Spleen (tissue), 11 donors: ENCODE results near the gene CATSPER4. TPM values are rescaled to one million over a fixed set of nuclear protein-coding genes. Genes with fewer than 3 reads are reported as not detected.

ENCODE experiments used
- DNase-seq: peaks from one replicate; pipeline ENCODE4 v3.0.0-alpha.2; 2020
- H3K27ac ChIP-seq, 8 donors: fragments of 200-600 bp; sonication (generic) in 7 of 8; 1 replicate in 4 of 8; 2 replicates in 4 of 8; pipeline versions ENCODE4 v1.5.0 to v1.8.0; 2016 to 2021; ENCODE audit warnings: inconsistent platforms in 4 of 8, mild to moderate bottlenecking in 4 of 8, moderate library complexity in 1 of 8
- H3K27me3 ChIP-seq, 7 donors: fragments of 200-600 bp; sonication (generic) in 6 of 7; replicated peaks in 1 of 7; 1 replicate in 4 of 7; 2 replicates in 3 of 7; pipeline versions ENCODE4 v1.5.0 to v1.8.0; 2016 to 2021; ENCODE audit warnings: inconsistent platforms in 3 of 7, mild to moderate bottlenecking in 1 of 7
- H3K36me3 ChIP-seq, 6 donors: fragments of 200-600 bp; sonication (generic) in 5 of 6; 1 replicate in 4 of 6; 2 replicates in 2 of 6; pipeline versions ENCODE4 v1.5.0 to v1.8.0; 2016 to 2021; ENCODE audit warnings: inconsistent platforms in 2 of 6
- H3K4me1 ChIP-seq, 6 donors: fragments of 200-600 bp; sonication (generic) in 5 of 6; 1 replicate in 3 of 6; 2 replicates in 3 of 6; pipeline versions ENCODE4 v1.5.0 to v1.8.0; 2016 to 2021; ENCODE audit warnings: inconsistent platforms in 3 of 6
- H3K4me3 ChIP-seq, 8 donors: fragments of 200-600 bp; sonication (generic) in 7 of 8; 1 replicate in 4 of 8; 2 replicates in 4 of 8; pipeline versions ENCODE4 v1.5.0 to v1.8.0; 2016 to 2021; ENCODE audit warnings: inconsistent platforms in 4 of 8, mild to moderate bottlenecking in 4 of 8, moderate library complexity in 2 of 8
- H3K9me3 ChIP-seq, 8 donors: fragments of 200-600 bp; sonication (generic) in 7 of 8; 1 replicate in 4 of 8; 2 replicates in 4 of 8; pipeline versions ENCODE4 v1.5.0 to v1.8.0; 2016 to 2021; ENCODE audit warnings: inconsistent platforms in 4 of 8
- POLR2A ChIP-seq, 3 donors: fragments of 450-650 bp; IDR thresholded peaks; one replicate each; pipeline ENCODE4 v1.5.1; 2017; ENCODE audit warnings: antibody characterized with exemption in 3 of 3, mild to moderate bottlenecking in 1 of 3
- POLR2AphosphoS5 ChIP-seq, 3 donors: sonication (generic); formaldehyde crosslinking; IDR thresholded peaks; one replicate each; pipeline ENCODE4 v1.5.1; 2017; ENCODE audit warnings: antibody characterized with exemption in 3 of 3
- WGBS, 5 donors: extraction: QIAGEN DNeasy Blood & Tissue Kit in 3 of 5; methylation state at CpG; one replicate each; pipeline versions ENCODE4 v1.1.5 to v1.1.7; 2013 to 2018; 5-methylcytosine and 5-hydroxymethylcytosine counted together
- intact Hi-C: fragments of 100-400 bp; cut with DNase I; formaldehyde crosslinking; loops from one replicate; pipeline ENCODE4 v1.15.0; 2023; ENCODE audit warnings: low total_unique reads
- polyA plus RNA-seq, 3 donors: library from polyadenylated mRNA; stranded (reverse); fragments of 200-250 nt; gene quantifications; one replicate each; pipeline ENCODE4 v1.2.1, GENCODE V29; 2013
- total RNA-seq, 7 donors: library from RNA; depleted of rRNA in 3 of 7; stranded (reverse); fragments of >200 nt in 3 of 7; fragmentation: NEBNext Ultra II Directional in 4 of 7; extraction: Animal tissue kit (Norgen Biotek cat#: 25700) in 4 of 7; gene quantifications; one replicate each; pipeline versions ENCODE4 v1.1.0 to v1.2.1, GENCODE V29; 2016 to 2021
- TF ChIP-seq, protein P1 (sequence below), 11 experiments: fragments of 200-600 bp in 7 of 11; fragments of 450-650 bp in 4 of 11; sonication (generic) in 4 of 11; IDR thresholded peaks in 8 of 11; conservative IDR thresholded peaks in 3 of 11; 1 replicate in 7 of 11; 2 replicates in 4 of 11; pipeline versions ENCODE4 v1.4.0 to v1.8.0; 2016 to 2021; ENCODE audit warnings: antibody characterized with exemption in 11 of 11, inconsistent platforms in 4 of 11, mild to moderate bottlenecking in 1 of 11
- donor health status: healthy with polysubstance abuse.
- donor health status: DM: no; HTN: no; CAD: no; lungs with moderate emphysema.
- donor health status: DM: no; HTN: no; CAD: no.
- donor health status: Bipolar disorder and iron deficiency.
- donor health status: healthy.
- donor health status: DM: no; HTN: no; CAD: no.
- donor health status: DM: yes; HTN: yes; CAD: no.

CATSPER4 gene
- total and polyA plus RNA-seq, 10 donors = 0.03 TPM; not detected in 9

DNA sequence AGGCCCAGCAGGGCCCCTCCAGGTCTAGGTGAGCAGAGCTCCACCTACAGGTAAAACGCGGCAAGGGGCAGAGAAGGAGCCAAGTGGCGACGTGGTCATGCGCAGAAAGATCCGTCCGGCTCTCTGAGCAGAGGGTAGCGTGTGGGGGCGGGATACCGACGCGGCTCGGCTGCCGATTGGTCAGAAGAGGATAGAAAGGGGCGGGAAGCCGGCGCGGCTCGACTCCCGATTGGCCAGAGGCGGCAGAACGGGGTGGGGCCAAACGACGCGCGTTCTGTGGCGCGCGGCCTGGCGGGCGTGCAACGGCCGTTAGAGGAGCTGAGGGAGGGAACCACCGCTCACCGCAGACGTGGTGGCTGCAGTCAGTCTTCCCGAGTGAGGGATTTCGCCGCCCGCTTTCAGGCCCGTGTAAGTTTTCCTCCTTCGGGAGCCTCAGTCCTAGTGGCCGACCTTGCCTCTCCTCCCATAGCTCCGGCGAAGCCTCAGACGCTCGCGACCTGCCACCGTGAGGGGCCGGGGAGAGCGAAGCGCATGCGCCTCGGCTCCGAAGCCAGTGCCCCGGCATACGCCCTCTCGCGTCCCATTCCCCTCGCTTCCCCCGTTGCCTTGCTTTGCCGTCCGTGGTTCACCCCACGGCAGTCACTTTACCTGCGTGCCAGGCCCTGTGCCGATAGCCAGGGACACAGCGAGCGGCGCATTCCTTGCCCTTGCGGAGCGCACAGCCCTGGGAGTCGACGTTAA, 43.7 kb downstream of the CATSPER4 start, which contains the start of gene CEP85:
Gene CEP85 (plus strand): TSS at position 298 of the 741 bp plus-strand sequence. CDS start 5,584 bp downstream, outside the sequence.
- Histone ChIP-seq H3K27ac (peak within 1 kb of the TSS; percentile 81 to 94 (median 90)), H3K9me3 (no peaks in the 10 kb centered on the region), H3K27me3 (no peaks in the 10 kb centered on the region), H3K4me3 (peak within 1 kb of the TSS; percentile 57 to 91 (median 74)), H3K4me1 (peaks cover 3 to 39% (median 17%) of the 10 kb centered on the region in 6 donors), H3K36me3 (no peaks in the 10 kb centered on the region)
- TF ChIP-seq, protein P1, sequence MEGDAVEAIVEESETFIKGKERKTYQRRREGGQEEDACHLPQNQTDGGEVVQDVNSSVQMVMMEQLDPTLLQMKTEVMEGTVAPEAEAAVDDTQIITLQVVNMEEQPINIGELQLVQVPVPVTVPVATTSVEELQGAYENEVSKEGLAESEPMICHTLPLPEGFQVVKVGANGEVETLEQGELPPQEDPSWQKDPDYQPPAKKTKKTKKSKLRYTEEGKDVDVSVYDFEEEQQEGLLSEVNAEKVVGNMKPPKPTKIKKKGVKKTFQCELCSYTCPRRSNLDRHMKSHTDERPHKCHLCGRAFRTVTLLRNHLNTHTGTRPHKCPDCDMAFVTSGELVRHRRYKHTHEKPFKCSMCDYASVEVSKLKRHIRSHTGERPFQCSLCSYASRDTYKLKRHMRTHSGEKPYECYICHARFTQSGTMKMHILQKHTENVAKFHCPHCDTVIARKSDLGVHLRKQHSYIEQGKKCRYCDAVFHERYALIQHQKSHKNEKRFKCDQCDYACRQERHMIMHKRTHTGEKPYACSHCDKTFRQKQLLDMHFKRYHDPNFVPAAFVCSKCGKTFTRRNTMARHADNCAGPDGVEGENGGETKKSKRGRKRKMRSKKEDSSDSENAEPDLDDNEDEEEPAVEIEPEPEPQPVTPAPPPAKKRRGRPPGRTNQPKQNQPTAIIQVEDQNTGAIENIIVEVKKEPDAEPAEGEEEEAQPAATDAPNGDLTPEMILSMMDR (IDR thresholded peaks at IDR 0.05 in 8 of 11, conservative IDR thresholded peaks at IDR 0.05 in 3 of 11) = peak; percentile 89 to 97 (median 96)
- peak; percentile 85 to 95 (median 92) for TF ChIP-seq POLR2AphosphoS5 (IDR thresholded peaks at IDR 0.05)
- TF ChIP-seq POLR2A (IDR thresholded peaks at IDR 0.05) = peak in 1 of 3 donors; percentile 52
- peak; percentile 99 for DNase-seq
- WGBS, 5 donors = 0 to 1% (median 0%) methylated on average over 44 to 73 of the region's 73 CpGs
- intact Hi-C loops = no loop called here

DNA sequence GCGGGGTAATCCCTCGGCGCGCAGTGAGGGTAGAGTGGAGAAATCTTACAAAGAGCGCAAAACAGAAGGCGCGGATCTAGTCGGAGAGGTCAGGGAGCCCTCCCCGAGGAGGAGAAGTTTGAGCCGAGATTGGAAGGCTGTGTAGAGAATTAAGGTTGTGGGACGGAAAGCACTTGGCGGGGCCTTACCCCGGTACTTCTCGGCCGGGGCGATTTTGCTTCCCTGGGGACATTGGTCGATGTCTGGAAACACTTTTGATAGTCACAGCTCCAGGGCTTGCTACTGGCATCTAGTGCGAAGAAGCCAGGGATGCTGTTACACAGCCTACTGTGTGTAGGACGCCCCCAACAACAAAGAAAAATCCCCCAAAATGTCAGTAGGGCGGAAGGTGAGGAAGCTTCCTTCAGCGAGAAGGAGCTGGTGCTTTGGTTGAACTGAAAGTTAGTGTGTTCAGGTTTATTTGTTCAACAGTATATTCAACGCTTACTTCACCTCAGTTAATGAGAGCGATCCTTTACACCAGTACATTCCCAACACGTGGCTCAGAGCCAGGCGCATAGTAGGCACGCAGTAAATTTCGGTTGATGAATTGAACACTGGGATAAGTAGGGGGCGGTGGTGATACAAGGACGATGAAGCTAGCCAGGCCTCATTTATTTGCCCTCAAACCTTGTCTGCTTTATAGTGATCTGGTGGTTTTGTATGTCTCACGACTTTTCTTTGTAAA, 44.4 kb downstream of the CATSPER4 start:
- Histone ChIP-seq H3K36me3 (peaks cover 0 to 3% (median 0%) of the 10 kb centered on the region in 6 donors), H3K27me3 (no peaks in the 10 kb centered on the region), H3K4me1 (peaks cover 3 to 39% (median 17%) of the 10 kb centered on the region in 6 donors), H3K4me3 (peak overlapping the region; percentile 57 to 91 (median 74)), H3K27ac (peak overlapping the region; percentile 81 to 94 (median 90)), H3K9me3 (no peaks in the 10 kb centered on the region)
- no peak for TF ChIP-seq POLR2AphosphoS5 (IDR thresholded peaks at IDR 0.05)
- WGBS, 5 donors = 2 to 4% (median 2%) methylated on average over 30 of the region's 30 CpGs
- intact Hi-C loops = no loop called here
- no peak for DNase-seq

DNA sequence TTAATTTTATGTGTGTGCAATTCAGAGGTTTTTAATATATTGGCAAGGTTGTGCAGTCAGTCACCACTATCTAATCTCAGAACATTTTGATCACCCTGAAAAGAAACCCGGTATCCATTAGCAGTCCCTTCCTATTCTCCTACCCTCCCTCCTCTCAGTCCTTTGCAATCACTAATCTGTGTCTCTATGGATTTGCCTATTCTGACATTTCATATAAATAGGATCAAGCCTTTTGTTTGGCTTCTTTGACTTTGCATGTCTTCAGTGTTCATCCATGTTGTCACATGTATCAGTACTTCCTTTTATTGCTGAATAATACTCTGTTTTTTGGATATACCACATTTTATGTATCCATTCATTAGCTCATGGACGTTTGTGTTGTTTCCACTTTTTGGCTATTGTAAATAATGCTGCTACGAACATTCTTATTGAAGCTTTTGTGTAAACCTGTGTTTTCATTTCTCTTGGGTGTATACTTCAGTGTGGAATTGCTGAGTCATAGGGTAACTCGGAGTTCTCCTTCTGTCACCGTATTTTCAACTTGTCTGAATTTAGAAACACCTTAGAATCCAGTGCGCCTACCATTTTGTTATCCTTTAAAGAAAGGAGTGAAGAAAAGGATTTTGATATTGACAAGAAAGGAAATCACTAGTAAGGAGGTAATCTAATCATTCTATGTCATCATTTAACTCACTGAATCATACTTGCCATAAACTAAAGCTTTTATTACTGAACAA, 47.0 kb downstream of the CATSPER4 start:
- WGBS, 5 donors = 52 to 65% (median 55%) methylated on average over 6 of the region's 6 CpGs
- H3K9me3 ChIP-seq = no peaks in the 10 kb centered on the region
- H3K27ac ChIP-seq = peak overlapping the region in 1 of 8 donors; percentile 53
- TF ChIP-seq POLR2A (IDR thresholded peaks at IDR 0.05) (no peak), POLR2AphosphoS5 (IDR thresholded peaks at IDR 0.05) (no peak)
- TF ChIP-seq, protein P1 (IDR thresholded peaks at IDR 0.05 in 8 of 11, conservative IDR thresholded peaks at IDR 0.05 in 3 of 11) = no peak
- DNase-seq = no peak
- H3K27me3 ChIP-seq = no peaks in the 10 kb centered on the region
- peaks cover 0 to 24% (median 0%) of the 10 kb centered on the region in 6 donors for H3K36me3 ChIP-seq
- H3K4me3 ChIP-seq = no peak overlapping the region
- H3K4me1 ChIP-seq = peaks cover 3 to 39% (median 17%) of the 10 kb centered on the region in 6 donors
- intact Hi-C loops = no loop called here

DNA sequence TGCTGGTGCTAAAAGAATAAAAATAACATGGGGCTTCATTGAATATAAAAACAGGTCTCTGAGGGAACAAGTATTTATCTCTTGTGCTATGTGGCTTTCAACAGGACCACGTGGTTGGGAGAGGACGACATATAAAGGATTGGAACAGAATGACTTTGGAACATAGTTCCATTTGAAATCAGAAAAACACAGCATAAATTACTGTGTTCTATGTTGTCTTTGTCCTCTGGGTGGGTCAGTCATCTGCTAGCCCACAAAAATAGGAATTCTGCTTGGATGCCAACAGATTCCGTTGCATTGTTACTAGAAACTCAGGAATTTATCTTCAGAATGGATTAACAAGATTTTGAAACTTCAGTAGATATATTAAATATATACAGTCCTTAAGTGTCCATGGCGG, 49.5 kb downstream of the CATSPER4 start:
- Histone ChIP-seq H3K4me3 (no peak overlapping the region), H3K36me3 (peaks cover 0 to 45% (median 6%) of the 10 kb centered on the region in 6 donors), H3K27me3 (no peaks in the 10 kb centered on the region), H3K27ac (no peak overlapping the region), H3K9me3 (no peaks in the 10 kb centered on the region), H3K4me1 (peaks cover 0 to 29% (median 9%) of the 10 kb centered on the region in 6 donors)
- DNase-seq = no peak
- intact Hi-C loops = no loop called here
- TF ChIP-seq POLR2AphosphoS5 (IDR thresholded peaks at IDR 0.05) = no peak
- TF ChIP-seq POLR2A (IDR thresholded peaks at IDR 0.05) = no peak
- TF ChIP-seq, protein P1 (IDR thresholded peaks at IDR 0.05 in 8 of 11, conservative IDR thresholded peaks at IDR 0.05 in 3 of 11) = no peak
- WGBS, 5 donors = 95 to 99% (median 97%) methylated on average over 4 of the region's 4 CpGs
